Keratinocyte (primary cell): Measurements from ENCODE around the gene ERG28. TPM values are rescaled to one million over a fixed set of nuclear protein-coding genes. Genes with fewer than 3 reads are reported as not detected.

ENCODE experiments used
- DNase-seq: peaks from one replicate; pipeline ENCODE4 v3.0.0-alpha.2; 2011; ENCODE audit warnings: low read depth, missing footprints, low spot score
- FAIRE-seq: peaks from 2 replicates; lab custom pipeline; 2011; peaks lifted over from hg19 to GRCh38; lab: Jason Lieb, UNC
- H2AFZ ChIP-seq: 2 replicates; pipeline ENCODE4 v1.6.0; 2012; ENCODE audit warnings: low read length, control low read depth, inconsistent platforms; ENCODE audit not compliant: control insufficient read depth
- H3K27ac ChIP-seq: 2 replicates; pipeline ENCODE4 v1.5.1; 2011; ENCODE audit warnings: low read length; ENCODE audit not compliant: control insufficient read depth, insufficient read depth
- H3K27me3 ChIP-seq: 3 replicates; pipeline ENCODE4 v1.6.0; 2011; ENCODE audit warnings: low read length; ENCODE audit not compliant: control insufficient read depth, insufficient read depth; ENCODE audit errors: extremely low read depth
- H3K36me3 ChIP-seq, 2 experiments: 2 replicates in 1 of 2; 3 replicates in 1 of 2; pipeline ENCODE4 v1.5.1; 2011; ENCODE audit warnings: low read length in 2 of 2, mild to moderate bottlenecking in 1 of 2; ENCODE audit not compliant: control insufficient read depth in 2 of 2, insufficient read depth in 2 of 2; ENCODE audit errors: extremely low read depth in 1 of 2
- H3K4me1 ChIP-seq: 3 replicates; pipeline ENCODE4 v1.5.1; 2011; ENCODE audit warnings: low read length; ENCODE audit not compliant: control insufficient read depth, insufficient read depth; ENCODE audit errors: extremely low read depth
- H3K4me2 ChIP-seq: 3 replicates; pipeline ENCODE4 v1.6.0; 2011; ENCODE audit warnings: low read depth, low read length; ENCODE audit not compliant: control insufficient read depth, insufficient read depth; ENCODE audit errors: extremely low read depth
- H3K4me3 ChIP-seq, 3 experiments: fragments of 200-600 bp in 1 of 3; sonication (generic) in 1 of 3; 2 replicates in 2 of 3; 3 replicates in 1 of 3; pipeline ENCODE4 v1.5.1; 2011 to 2016; ENCODE audit warnings: low read length in 3 of 3, mild to moderate bottlenecking in 3 of 3, control low read depth in 2 of 3, inconsistent platforms in 1 of 3, low read depth in 1 of 3, mixed read lengths in 1 of 3, mixed run types in 1 of 3, moderate library complexity in 1 of 3; ENCODE audit not compliant: control insufficient read depth in 2 of 3, insufficient read depth in 2 of 3; ENCODE audit errors: extremely low read depth in 1 of 3
- H3K79me2 ChIP-seq: 2 replicates; pipeline ENCODE4 v1.6.0; 2012; ENCODE audit warnings: low read length; ENCODE audit not compliant: control insufficient read depth, insufficient read depth
- H3K9ac ChIP-seq: 3 replicates; pipeline ENCODE4 v1.6.0; 2011; ENCODE audit warnings: low read length; ENCODE audit not compliant: control insufficient read depth, insufficient read depth; ENCODE audit errors: extremely low read depth
- H3K9me1 ChIP-seq: 3 replicates; pipeline ENCODE4 v1.6.0; 2011; ENCODE audit warnings: low read length; ENCODE audit not compliant: control insufficient read depth, insufficient read depth; ENCODE audit errors: extremely low read depth
- H3K9me3 ChIP-seq: 2 replicates; pipeline ENCODE4 v1.5.1; 2012; ENCODE audit warnings: low read depth, low read length; ENCODE audit not compliant: control insufficient read depth
- H4K20me1 ChIP-seq: 3 replicates; pipeline ENCODE4 v1.6.0; 2011; ENCODE audit warnings: low read length; ENCODE audit not compliant: control insufficient read depth, insufficient read depth; ENCODE audit errors: extremely low read depth
- CTCF ChIP-seq, 3 experiments: IDR thresholded peaks in 1 of 3; conservative IDR thresholded peaks in 1 of 3; optimal IDR thresholded peaks in 1 of 3; 2 replicates in 2 of 3; 3 replicates in 1 of 3; pipeline versions ENCODE3 to v1.5.1; 2011; ENCODE audit warnings: low read length in 3 of 3, mild to moderate bottlenecking in 3 of 3, moderate library complexity in 2 of 3, control low read depth in 1 of 3, inconsistent platforms in 1 of 3; ENCODE audit not compliant: insufficient read depth in 2 of 3; ENCODE audit errors: extremely low read depth in 1 of 3
- EZH2 ChIP-seq: IDR thresholded peaks from one replicate; pipeline ENCODE4 v1.6.1; 2012; ENCODE audit warnings: inconsistent platforms, mild to moderate bottlenecking, low read length, moderate library complexity
- dilution Hi-C: fragments of 300-500 bp; cut with MboI; formaldehyde crosslinking; loops from one replicate; pipeline ENCODE4 v1.7.0; 2020; ENCODE audit warnings: low sequenced_read_pairs; ENCODE audit not compliant: extremely low pct_ligation_motif_present
- polyA plus RNA-seq, 5 experiments: library from polyadenylated mRNA; depleted of rRNA in 3 of 5; stranded (reverse) in 3 of 5; stranded (forward) in 1 of 5; unstranded in 1 of 5; fragments of >200 nt; gene quantifications; 1 replicate in 1 of 5; 2 replicates in 3 of 5; 3 replicates in 1 of 5; pipeline versions ENCODE4 v1.2.1 to v1.2.3, GENCODE V29; 2011 to 2012; ENCODE audit warnings: missing spikeins in 2 of 5, low read depth in 1 of 5, low replicate concordance in 1 of 5

Gene ERG28
- polyA plus RNA-seq, 1 donor (not counting 4 experiments of a cell fraction or from before 2014, with no cell fraction given) = 59.8 TPM

- Histone ChIP-seq H2AFZ (no peak overlapping the region), H3K27ac (no peak overlapping the region), H3K79me2 (no peaks in the 10 kb centered on the region), H3K9me1 (no peaks in the 10 kb centered on the region), H3K36me3 (peaks cover 9 to 11% of the 10 kb centered on the region in 2 experiments), H3K27me3 (no peaks in the 10 kb centered on the region), H3K9ac (no peak overlapping the region), H4K20me1 (no peaks in the 10 kb centered on the region), H3K9me3 (no peaks in the 10 kb centered on the region), H3K4me3 (no peak overlapping the region), H3K4me2 (no peak overlapping the region), H3K4me1 (no peaks in the 10 kb centered on the region)
- TF ChIP-seq CTCF (optimal IDR thresholded peaks at IDR 0.05 in 1 of 3, IDR thresholded peaks at IDR 0.05 in 1 of 3, conservative IDR thresholded peaks at IDR 0.05 in 1 of 3; ENCODE audit: extremely low read depth in 1 of 3, insufficient read depth in 2 of 3, low read length in 3 of 3) (no peak), EZH2 (no peak)
- DNase-seq (no peak), FAIRE-seq (no peak)
- dilution Hi-C loops = no loop called here
Observed at GRCh38 chr14:75702616-75703261, 42.1 kb upstream of the ERG28 start.

- DNase-seq = no peak
- Histone ChIP-seq H3K4me3 (no peak overlapping the region), H3K9me1 (no peaks in the 10 kb centered on the region), H3K9ac (no peak overlapping the region), H3K36me3 (peaks cover 9 to 11% of the 10 kb centered on the region in 2 experiments), H3K27ac (no peak overlapping the region), H3K4me1 (no peaks in the 10 kb centered on the region), H3K27me3 (no peaks in the 10 kb centered on the region), H2AFZ (no peak overlapping the region), H3K79me2 (no peaks in the 10 kb centered on the region), H3K9me3 (no peaks in the 10 kb centered on the region), H3K4me2 (no peak overlapping the region), H4K20me1 (no peaks in the 10 kb centered on the region)
- dilution Hi-C loops = no loop called here
- no peak for FAIRE-seq
- TF ChIP-seq CTCF (optimal IDR thresholded peaks at IDR 0.05 in 1 of 3, IDR thresholded peaks at IDR 0.05 in 1 of 3, conservative IDR thresholded peaks at IDR 0.05 in 1 of 3; ENCODE audit: extremely low read depth in 1 of 3, insufficient read depth in 2 of 3, low read length in 3 of 3) (no peak), EZH2 (no peak)
Observed at GRCh38 chr14:75702122-75702521, 41.4 kb upstream of the ERG28 start.
